T follicular helper cell (primary cell): Measurements from ENCODE around the gene TAAR9.
"Not testable (repeated sequence)": the region's sequence is repeated elsewhere in the genome, so short reads cannot be mapped to it uniquely, and the experiment has no call there.

Experiments
- DNase-seq: peaks from one replicate; pipeline ENCODE4 v3.0.0-alpha.2; 2020; ENCODE audit warnings: low read depth

TAAR9 gene

DNA sequence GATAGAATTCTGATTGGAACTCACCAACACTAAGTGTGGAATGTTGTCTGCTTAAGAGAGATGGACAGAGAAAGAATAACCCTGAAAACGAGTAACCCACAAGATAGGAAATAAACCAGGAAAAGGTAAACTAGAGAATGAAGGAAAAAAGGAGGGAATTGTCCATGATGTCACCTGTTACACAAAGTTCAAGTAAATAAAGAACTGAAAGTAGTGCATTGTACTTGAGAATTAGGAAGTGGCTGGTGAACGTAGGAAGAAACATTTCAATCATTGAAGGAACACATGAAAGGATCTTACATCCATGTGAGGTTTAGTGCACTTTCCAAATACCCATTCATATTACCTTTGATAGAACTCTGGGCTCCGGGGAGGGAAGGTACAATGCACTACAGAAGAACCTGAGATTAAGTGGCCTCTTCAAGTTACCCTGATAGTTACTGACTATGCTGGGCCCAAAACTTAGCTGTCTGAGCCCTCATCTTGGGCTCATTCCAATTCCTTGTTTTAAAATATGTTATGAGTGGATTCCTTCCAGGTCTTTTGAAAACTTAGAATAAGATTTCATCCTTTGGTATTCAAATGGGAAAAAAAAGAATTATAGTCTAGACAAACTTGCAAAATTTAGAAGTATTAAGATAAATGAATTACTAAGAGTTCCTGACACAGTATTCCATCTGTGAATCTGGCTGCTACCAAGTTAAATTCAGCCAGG lies 24.1 kb upstream of the TAAR9 start:
- no peak for DNase-seq

DNA sequence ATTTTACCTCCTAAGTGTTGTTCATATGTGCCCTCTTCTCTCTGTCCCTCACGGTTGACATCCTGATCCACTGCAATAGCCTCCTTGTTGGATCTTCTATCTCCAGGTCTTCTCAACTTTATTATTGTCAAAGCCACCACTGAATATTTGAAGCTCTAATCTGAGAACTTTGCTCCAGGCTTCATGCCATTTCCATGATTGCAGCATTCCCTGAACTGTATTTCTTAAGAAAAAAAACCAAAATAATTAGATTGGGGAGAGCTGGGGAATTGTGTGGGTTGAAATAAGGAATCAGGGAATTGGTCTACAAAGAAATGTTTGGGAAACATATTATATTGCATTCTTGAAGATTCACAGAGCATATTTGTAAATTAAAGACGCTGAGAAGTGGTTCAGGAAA lies 22.7 kb upstream of the TAAR9 start:
- no peak for DNase-seq

DNA sequence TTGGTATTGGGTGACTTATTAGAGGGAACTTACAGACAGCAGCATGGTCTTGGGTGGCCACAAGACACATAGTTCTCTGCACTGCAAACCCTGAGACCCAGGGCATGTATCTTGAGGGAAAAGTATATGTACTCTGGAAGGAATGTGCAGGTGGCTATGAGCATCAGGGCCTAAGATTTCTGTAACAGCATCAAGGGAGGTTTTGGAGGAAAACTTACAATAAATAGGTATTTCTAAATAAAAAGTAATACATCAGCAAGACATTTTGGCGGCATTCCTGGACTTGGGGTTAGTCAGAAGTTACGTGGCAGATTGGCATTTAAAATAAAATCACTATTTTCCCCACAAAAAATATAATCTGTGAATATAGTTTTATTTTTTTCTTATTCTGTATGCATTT lies 17.1 kb upstream of the TAAR9 start:
- no peak for DNase-seq

GRCh38 chr6:132524646-132525045 lies 13.4 kb upstream of the TAAR9 start:
- no peak for DNase-seq

GRCh38 chr6:132525866-132526265 lies 12.2 kb upstream of the TAAR9 start:
- DNase-seq: no peak

DNA sequence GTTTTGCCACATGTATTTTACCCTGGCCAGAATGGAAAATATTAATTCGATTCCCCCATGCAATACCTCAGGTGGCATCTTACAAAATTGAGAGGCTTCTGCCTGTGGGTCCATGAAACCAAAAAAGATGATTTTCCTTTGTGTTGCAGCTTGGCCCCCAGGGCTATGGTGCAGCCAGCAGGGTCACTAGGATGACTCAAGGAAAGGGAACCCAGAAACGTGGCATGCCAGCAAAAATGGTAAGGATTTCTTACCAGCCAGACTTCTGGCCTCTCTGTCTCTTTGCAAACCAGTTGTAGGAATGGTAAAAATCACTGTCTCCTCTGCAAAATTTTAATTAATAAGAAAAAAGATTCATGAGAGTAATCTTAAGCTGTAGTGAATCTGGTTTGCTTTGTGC lies 11.6 kb upstream of the TAAR9 start:
- DNase-seq: no peak

- DNase-seq: no peak
Measured at GRCh38 chr6:132527791-132528190, 10.3 kb upstream of the TAAR9 start.

GRCh38 chr6:132530293-132530974 lies 7.6 kb upstream of the TAAR9 start:
- DNase-seq: peak; percentile 37

- not testable (repeated sequence) for DNase-seq
Measured at GRCh38 chr6:132534546-132534945, 3.5 kb upstream of the TAAR9 start.

DNA sequence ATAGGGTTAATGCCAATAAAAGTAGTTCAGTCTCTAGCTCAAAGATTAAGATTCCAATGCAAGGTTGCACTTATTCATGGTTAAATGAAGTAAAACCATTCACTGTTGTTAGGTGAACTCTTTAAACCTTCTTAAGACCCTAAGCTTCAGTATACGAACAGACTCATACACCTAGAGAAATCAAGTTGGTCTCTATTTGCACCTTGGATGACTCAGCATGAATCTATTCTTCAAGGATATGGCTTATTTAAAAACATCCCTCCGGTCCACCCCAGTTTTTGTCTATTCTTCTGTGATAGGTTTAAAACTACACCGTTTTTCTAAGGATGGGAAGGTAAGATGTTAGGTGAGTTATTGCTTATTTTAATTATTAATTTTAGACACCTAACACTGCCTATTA lies 932 bp upstream of the TAAR9 start:
- DNase-seq: no peak

DNA sequence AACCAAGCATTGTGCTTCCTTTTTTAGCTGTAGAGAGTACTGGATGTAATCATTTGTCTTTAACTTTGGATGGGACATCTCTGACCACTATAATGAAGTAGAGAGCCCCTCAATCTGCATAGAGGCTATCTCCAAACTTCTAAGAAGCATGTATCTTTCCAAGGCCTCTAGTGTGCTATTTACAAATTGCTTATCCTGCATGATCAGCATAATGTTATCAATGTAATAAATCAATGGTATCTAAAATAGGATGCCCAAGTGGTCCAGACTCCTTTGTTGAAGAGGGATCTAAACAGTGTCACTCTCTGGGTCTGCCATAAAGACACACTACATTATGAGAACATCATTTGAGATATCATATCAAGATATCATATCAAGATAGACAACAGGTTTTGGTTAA lies 6.7 kb downstream of the TAAR9 start:
- no peak for DNase-seq

- DNase-seq: no peak
Measured at GRCh38 chr6:132548746-132549463, 10.8 kb downstream of the TAAR9 start.

DNA sequence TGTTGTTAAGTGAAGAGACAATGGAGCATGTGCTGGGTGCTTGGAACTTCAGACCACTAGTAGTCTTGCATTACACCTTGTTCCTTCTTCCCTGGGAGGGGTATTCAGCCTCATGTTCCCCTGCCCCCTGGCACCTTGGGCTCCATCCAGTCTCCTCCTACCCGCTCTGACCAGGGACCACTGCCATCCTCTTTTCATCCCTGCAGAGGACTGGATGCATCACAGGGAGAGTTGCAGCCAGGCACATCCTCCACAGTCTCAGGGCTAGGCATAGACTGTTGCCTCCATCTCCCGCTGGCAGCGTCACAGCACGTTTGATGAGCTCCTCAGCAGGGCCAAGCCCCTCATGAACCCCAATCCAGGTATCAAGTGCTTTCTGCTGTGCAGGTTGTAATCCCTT lies 13.1 kb downstream of the TAAR9 start:
- no peak for DNase-seq

DNA sequence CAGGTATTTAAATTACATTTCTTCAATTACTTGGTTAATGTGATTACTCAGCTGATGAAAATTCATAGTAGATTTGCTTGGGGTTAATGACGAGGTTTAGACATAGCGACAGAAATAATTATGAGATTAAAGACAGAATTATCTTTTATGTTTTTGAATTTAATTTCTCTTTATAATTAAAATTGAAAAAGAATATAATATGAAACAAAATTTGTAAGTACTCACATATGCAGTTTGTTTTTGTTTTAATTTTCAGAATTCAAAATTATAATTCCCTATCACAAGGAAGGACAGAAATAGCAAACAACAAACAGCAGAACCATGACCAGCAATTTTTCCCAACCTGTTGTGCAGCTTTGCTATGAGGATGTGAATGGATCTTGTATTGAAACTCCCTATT lies 14.3 kb downstream of the TAAR9 start, which contains the start of gene TAAR8:
TAAR8 (plus strand) TSS at position 301 of the 400 bp plus-strand sequence; CDS start at position 322, 21 bp downstream.
- DNase-seq: no peak

DNA sequence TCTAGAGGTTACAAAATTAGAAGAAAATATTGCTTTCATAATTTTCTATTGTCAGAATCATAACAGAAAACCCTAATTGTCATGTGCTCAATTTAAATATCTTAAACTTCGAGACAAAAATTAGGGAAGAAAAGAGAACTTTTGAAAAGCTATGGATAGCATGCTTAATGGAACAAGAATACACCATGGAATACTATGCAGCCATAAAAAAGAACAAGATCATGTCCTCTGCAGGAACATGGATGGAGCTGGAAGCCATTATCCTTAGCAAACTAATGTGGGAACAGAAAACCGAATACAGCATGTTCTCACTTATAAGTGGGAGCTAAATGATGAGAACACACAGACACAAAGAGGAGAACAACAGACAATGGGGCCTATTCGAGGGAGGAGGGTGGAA lies 22.0 kb downstream of the TAAR9 start:
- DNase-seq: not testable (repeated sequence)

DNA sequence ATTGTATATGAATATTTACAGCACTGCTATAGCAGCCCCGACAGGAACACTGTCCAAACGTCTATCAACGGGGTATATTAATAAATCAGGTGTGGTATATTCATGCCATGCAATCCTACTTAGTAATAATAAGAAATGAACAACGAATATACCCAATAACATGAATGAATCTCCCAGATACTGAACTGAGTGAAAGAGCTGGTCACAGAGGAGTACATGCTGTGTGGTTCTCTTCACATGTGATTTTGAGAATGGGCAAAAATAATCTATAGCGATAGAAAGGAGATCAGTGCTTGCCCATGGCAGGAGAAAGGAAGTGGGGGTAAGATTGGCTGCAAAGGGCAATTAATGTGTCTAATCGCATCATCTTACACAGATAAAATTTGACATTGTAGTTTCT lies 28.3 kb downstream of the TAAR9 start:
- no peak for DNase-seq

DNA sequence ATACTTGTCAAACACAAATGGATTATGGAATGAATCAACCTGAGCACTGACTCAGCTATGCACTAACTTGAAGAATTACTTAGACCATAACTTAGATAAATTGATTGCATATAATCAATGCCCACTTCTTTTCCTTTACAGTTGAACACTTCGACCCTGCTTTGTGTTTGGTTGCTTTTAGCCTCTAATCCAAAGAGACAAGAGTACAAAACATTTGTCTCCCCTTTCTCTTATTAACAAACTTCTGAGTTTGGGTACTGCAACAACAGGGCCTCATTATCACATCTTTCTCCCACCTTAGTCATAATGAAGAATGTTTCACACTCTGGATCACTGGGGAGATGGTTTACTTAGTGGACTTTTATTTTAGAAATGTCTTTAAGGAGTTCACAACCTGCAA lies 29.5 kb downstream of the TAAR9 start:
- DNase-seq: no peak

GRCh38 chr6:132568611-132569010 lies 30.5 kb downstream of the TAAR9 start:
- DNase-seq: no peak

- DNase-seq: no peak
Measured at GRCh38 chr6:132569170-132569569, 31.1 kb downstream of the TAAR9 start.

DNA sequence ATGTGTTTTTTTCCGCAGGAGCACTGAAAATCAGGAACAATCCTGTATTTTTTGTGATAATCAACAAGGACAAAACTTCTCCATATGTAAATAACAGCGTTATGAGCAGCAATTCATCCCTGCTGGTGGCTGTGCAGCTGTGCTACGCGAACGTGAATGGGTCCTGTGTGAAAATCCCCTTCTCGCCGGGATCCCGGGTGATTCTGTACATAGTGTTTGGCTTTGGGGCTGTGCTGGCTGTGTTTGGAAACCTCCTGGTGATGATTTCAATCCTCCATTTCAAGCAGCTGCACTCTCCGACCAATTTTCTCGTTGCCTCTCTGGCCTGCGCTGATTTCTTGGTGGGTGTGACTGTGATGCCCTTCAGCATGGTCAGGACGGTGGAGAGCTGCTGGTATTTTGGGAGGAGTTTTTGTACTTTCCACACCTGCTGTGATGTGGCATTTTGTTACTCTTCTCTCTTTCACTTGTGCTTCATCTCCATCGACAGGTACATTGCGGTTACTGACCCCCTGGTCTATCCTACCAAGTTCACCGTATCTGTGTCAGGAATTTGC lies 32.2 kb downstream of the TAAR9 start, which contains the start of gene TAAR6:
TAAR6 (plus strand) TSS at position 102 of the 557 bp plus-strand sequence; CDS start at position 102, 0 bp downstream.
- no peak for DNase-seq

GRCh38 chr6:132571774-132572173 lies 33.7 kb downstream of the TAAR9 start:
- DNase-seq: no peak

GRCh38 chr6:132584698-132585097 lies 46.6 kb downstream of the TAAR9 start:
- no peak for DNase-seq

- DNase-seq: no peak
Measured at GRCh38 chr6:132587424-132587823, 49.3 kb downstream of the TAAR9 start.
